ENCODE data around the gene PACSIN3.

The PACSIN3 gene

GRCh38 chr11:47152953-47153950, 33.0 kb downstream of the PACSIN3 start:
- peak; percentile 37 for DNase-seq (ENCODE audit: low spot score)

GRCh38 chr11:47152126-47152952, 33.9 kb downstream of the PACSIN3 start:
- no peak for DNase-seq (ENCODE audit: low spot score)

- DNase-seq (ENCODE audit: low spot score), result no peak
Observed at GRCh38 chr11:47149782-47150181, 36.5 kb downstream of the PACSIN3 start.

GRCh38 chr11:47148903-47149531, 37.2 kb downstream of the PACSIN3 start:
- no peak for DNase-seq (ENCODE audit: low spot score)

- no peak for DNase-seq (ENCODE audit: low spot score)
Observed at GRCh38 chr11:47148270-47148669, 38.0 kb downstream of the PACSIN3 start.

- DNase-seq (ENCODE audit: low spot score), result no peak
Observed at GRCh38 chr11:47147681-47148080, 38.6 kb downstream of the PACSIN3 start.

- DNase-seq (ENCODE audit: low spot score), result no peak
Observed at GRCh38 chr11:47147250-47147649, 39.0 kb downstream of the PACSIN3 start.

GRCh38 chr11:47144541-47144940, 41.7 kb downstream of the PACSIN3 start:
- DNase-seq (ENCODE audit: low spot score), result no peak

- DNase-seq (ENCODE audit: low spot score), result no peak
Observed at GRCh38 chr11:47143322-47143721, 42.9 kb downstream of the PACSIN3 start.

GRCh38 chr11:47139878-47140277, 46.4 kb downstream of the PACSIN3 start:
- DNase-seq (ENCODE audit: low spot score), result no peak

GRCh38 chr11:47137476-47137875, 48.8 kb downstream of the PACSIN3 start:
- DNase-seq (ENCODE audit: low spot score), result no peak

GRCh38 chr11:47136921-47137320, 49.3 kb downstream of the PACSIN3 start:
- no peak for DNase-seq (ENCODE audit: low spot score)

GRCh38 chr11:47136327-47136726, 49.9 kb downstream of the PACSIN3 start:
- no peak for DNase-seq (ENCODE audit: low spot score)

- no peak for DNase-seq (ENCODE audit: low spot score)
Observed at GRCh38 chr11:47132981-47133380, 53.3 kb downstream of the PACSIN3 start.

GRCh38 chr11:47132490-47132889, 53.7 kb downstream of the PACSIN3 start:
- no peak for DNase-seq (ENCODE audit: low spot score)

- no peak for DNase-seq (ENCODE audit: low spot score)
Observed at GRCh38 chr11:47131136-47131535, 55.1 kb downstream of the PACSIN3 start.

- no peak for DNase-seq (ENCODE audit: low spot score)
Observed at GRCh38 chr11:47130543-47130942, 55.7 kb downstream of the PACSIN3 start.
